CD14-positive monocyte (primary cell): ENCODE results near the gene KDR. TPM values are rescaled to one million over a fixed set of nuclear protein-coding genes. Genes with fewer than 3 reads are reported as not detected.

Experiments used
- DNase-seq, 3 donors: peaks; one replicate each; pipeline ENCODE4 v3.0.0-alpha.2; 2011 to 2022
- H2AFZ ChIP-seq: 2 replicates; pipeline ENCODE4 v1.6.0; 2012; ENCODE audit warnings: mild to moderate bottlenecking, low read depth, low read length, inconsistent platforms; ENCODE audit not compliant: insufficient read depth, poor library complexity, severe bottlenecking
- H3K27ac ChIP-seq, 2 donors: 1 replicate in 1 of 2; 2 replicates in 1 of 2; pipeline ENCODE4 v1.5.1; 2012 to 2013; ENCODE audit warnings: low read length in 2 of 2, control low read depth in 1 of 2, inconsistent platforms in 1 of 2, low read depth in 1 of 2, mild to moderate bottlenecking in 1 of 2
- H3K27me3 ChIP-seq, 2 donors: one replicate each; pipeline versions ENCODE4 v1.6.0 to v1.6.1; 2011 to 2013; ENCODE audit warnings: low read length in 2 of 2; ENCODE audit not compliant: control insufficient read depth in 2 of 2, insufficient read depth in 2 of 2
- H3K36me3 ChIP-seq, 2 donors: replicated peaks in 1 of 2; 1 replicate in 1 of 2; 2 replicates in 1 of 2; pipeline versions ENCODE4 v1.5.1 to v1.6.1; 2012 to 2013; ENCODE audit warnings: low read length in 2 of 2, control low read depth in 1 of 2, inconsistent platforms in 1 of 2, mild to moderate bottlenecking in 1 of 2; ENCODE audit not compliant: insufficient read depth in 2 of 2, control insufficient read depth in 1 of 2
- H3K4me1 ChIP-seq, 2 donors: 1 replicate in 1 of 2; 2 replicates in 1 of 2; pipeline versions ENCODE4 v1.5.1 to v1.6.1; 2012 to 2013; ENCODE audit warnings: low read length in 2 of 2, control low read depth in 1 of 2, inconsistent platforms in 1 of 2, mild to moderate bottlenecking in 1 of 2, moderate library complexity in 1 of 2; ENCODE audit not compliant: insufficient read depth in 2 of 2, control insufficient read depth in 1 of 2
- H3K4me2 ChIP-seq: replicated peaks from 2 replicates; pipeline ENCODE3; 2012; ENCODE audit warnings: low read length, moderate library complexity, mild to moderate bottlenecking; ENCODE audit not compliant: poor library complexity, severe bottlenecking; ENCODE audit errors: extremely low read depth
- H3K4me3 ChIP-seq, 3 experiments: fragments of 200-600 bp in 1 of 3; sonication (generic) in 1 of 3; replicated peaks in 1 of 3; 1 replicate in 2 of 3; 2 replicates in 1 of 3; pipeline ENCODE4 v1.5.1; 2011 to 2013; ENCODE audit warnings: low read length in 3 of 3, mild to moderate bottlenecking in 3 of 3, control low read depth in 2 of 3, low read depth in 2 of 3, inconsistent platforms in 1 of 3, moderate library complexity in 1 of 3
- H3K79me2 ChIP-seq: 2 replicates; pipeline ENCODE4 v1.6.0; 2012; ENCODE audit warnings: mild to moderate bottlenecking, control low read depth, inconsistent platforms, low read length, moderate library complexity; ENCODE audit not compliant: insufficient read depth
- H3K9ac ChIP-seq: 2 replicates; pipeline ENCODE4 v1.6.0; 2017; ENCODE audit warnings: low read length, mild to moderate bottlenecking; ENCODE audit not compliant: insufficient read depth, poor library complexity, severe bottlenecking
- H3K9me3 ChIP-seq, 2 donors: replicated peaks in 1 of 2; 1 replicate in 1 of 2; 2 replicates in 1 of 2; pipeline versions ENCODE4 v1.5.1 to v1.6.1; 2012 to 2013; ENCODE audit warnings: low read length in 2 of 2, control low read depth in 1 of 2; ENCODE audit not compliant: control insufficient read depth in 1 of 2, insufficient read depth in 1 of 2
- H4K20me1 ChIP-seq: 2 replicates; pipeline ENCODE4 v1.6.0; 2012; ENCODE audit warnings: mild to moderate bottlenecking, low read length, control low read depth, moderate library complexity; ENCODE audit not compliant: insufficient read depth
- H3K27ac Mint-ChIP-seq, 7 donors: one replicate each; pipeline ENCODE4 v1.8.0; 2020; ENCODE audit warnings: mild to moderate bottlenecking in 7 of 7, mixed read lengths in 7 of 7, moderate library complexity in 6 of 7, inconsistent platforms in 2 of 7
- H3K27me3 Mint-ChIP-seq, 3 donors: one replicate each; pipeline ENCODE4 v1.8.0; 2021 to 2022; ENCODE audit warnings: low read depth in 3 of 3, mild to moderate bottlenecking in 3 of 3, mixed read lengths in 3 of 3, moderate library complexity in 3 of 3, inconsistent platforms in 1 of 3
- H3K36me3 Mint-ChIP-seq, 2 donors: one replicate each; pipeline ENCODE4 v1.8.0; 2020; ENCODE audit warnings: mixed read lengths in 2 of 2, inconsistent platforms in 1 of 2, mild to moderate bottlenecking in 1 of 2
- H3K4me1 Mint-ChIP-seq: one replicate; pipeline ENCODE4 v1.8.0; 2020; ENCODE audit warnings: mild to moderate bottlenecking, mixed read lengths
- H3K4me3 Mint-ChIP-seq, 2 donors: one replicate each; pipeline ENCODE4 v1.8.0; 2020; ENCODE audit warnings: mild to moderate bottlenecking in 2 of 2, mixed read lengths in 2 of 2, moderate library complexity in 1 of 2
- H3K9me3 Mint-ChIP-seq, 7 donors: one replicate each; pipeline ENCODE4 v1.8.0; 2020 to 2022; ENCODE audit warnings: mixed read lengths in 7 of 7, mild to moderate bottlenecking in 6 of 7, moderate library complexity in 6 of 7, inconsistent platforms in 2 of 7
- WGBS: methylation state at CpG from one replicate; pipeline ENCODE4 v1.1.5; 2013; ENCODE audit warnings: missing lambda C conversion rate; ENCODE audit not compliant: insufficient coverage; 5-methylcytosine and 5-hydroxymethylcytosine counted together
- intact Hi-C, 2 donors: fragments of 100-400 bp; cut with micrococcal nuclease; formaldehyde crosslinking; loops; one replicate each; pipeline versions ENCODE4 v1.15.0 to v1.15.1; 2023
- polyA plus RNA-seq, 3 donors: library from polyadenylated mRNA; depleted of rRNA in 1 of 3; unstranded in 2 of 3; stranded (reverse) in 1 of 3; fragments of 300-500 nt in 2 of 3; fragments of >200 nt in 1 of 3; fragmentation: Illumina TruSeq in 2 of 3; gene quantifications; 1 replicate in 2 of 3; 2 replicates in 1 of 3; pipeline ENCODE4 v1.2.3, GENCODE V29; 2012 to 2021
- TF ChIP-seq, protein P1 (sequence below): fragments of 200-600 bp; IDR thresholded peaks from one replicate; pipeline ENCODE4 v1.8.0; 2022; ENCODE audit warnings: antibody characterized with exemption, mild to moderate bottlenecking

The KDR gene
- polyA plus RNA-seq, 3 donors = not detected

DNA sequence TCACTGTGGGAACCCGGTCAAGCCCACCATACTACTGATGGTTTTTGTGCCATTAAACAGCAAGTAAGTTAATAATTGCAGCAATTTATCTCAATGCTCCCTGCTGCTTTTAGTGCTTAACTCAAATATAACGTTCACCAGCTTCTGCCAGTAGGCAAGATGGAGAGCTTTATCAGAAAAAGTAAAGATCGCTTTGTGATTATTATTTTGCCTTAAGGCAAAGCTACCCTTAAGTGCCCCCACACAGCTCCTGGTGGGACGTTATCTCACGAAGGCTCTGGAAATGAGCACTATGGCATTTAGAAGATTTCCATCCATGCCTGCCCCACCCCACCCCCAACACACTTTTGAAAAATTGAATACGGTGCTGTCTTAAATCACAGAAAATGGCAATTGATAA, 59.4 kb downstream of the KDR start:
- Histone ChIP-seq H3K27me3 (no peaks in the 10 kb centered on the region), H3K4me3 (no peak overlapping the region), H3K79me2 (no peaks in the 10 kb centered on the region), H3K27ac (no peak overlapping the region), H3K4me1 (no peaks in the 10 kb centered on the region), H3K4me2 (no peak overlapping the region), H3K9ac (no peak overlapping the region), H4K20me1 (no peaks in the 10 kb centered on the region), H2AFZ (no peak overlapping the region), H3K36me3 (no peaks in the 10 kb centered on the region), H3K9me3 (peaks cover 0 to 4% of the 10 kb centered on the region in 2 donors)
- Mint-ChIP-seq H3K27me3 (peaks cover 0 to 3% (median 0%) of the 10 kb centered on the region in 3 donors), H3K27ac (no peak overlapping the region), H3K9me3 (peaks cover 0 to 9% (median 3%) of the 10 kb centered on the region in 7 donors), H3K4me1 (no peaks in the 10 kb centered on the region), H3K4me3 (no peak overlapping the region), H3K36me3 (no peaks in the 10 kb centered on the region)
- intact Hi-C loops = no loop called here
- no peak for DNase-seq
- TF ChIP-seq, protein P1, sequence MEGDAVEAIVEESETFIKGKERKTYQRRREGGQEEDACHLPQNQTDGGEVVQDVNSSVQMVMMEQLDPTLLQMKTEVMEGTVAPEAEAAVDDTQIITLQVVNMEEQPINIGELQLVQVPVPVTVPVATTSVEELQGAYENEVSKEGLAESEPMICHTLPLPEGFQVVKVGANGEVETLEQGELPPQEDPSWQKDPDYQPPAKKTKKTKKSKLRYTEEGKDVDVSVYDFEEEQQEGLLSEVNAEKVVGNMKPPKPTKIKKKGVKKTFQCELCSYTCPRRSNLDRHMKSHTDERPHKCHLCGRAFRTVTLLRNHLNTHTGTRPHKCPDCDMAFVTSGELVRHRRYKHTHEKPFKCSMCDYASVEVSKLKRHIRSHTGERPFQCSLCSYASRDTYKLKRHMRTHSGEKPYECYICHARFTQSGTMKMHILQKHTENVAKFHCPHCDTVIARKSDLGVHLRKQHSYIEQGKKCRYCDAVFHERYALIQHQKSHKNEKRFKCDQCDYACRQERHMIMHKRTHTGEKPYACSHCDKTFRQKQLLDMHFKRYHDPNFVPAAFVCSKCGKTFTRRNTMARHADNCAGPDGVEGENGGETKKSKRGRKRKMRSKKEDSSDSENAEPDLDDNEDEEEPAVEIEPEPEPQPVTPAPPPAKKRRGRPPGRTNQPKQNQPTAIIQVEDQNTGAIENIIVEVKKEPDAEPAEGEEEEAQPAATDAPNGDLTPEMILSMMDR = no peak
- WGBS = 100% methylated on average over 1 of the region's 6 CpGs

DNA sequence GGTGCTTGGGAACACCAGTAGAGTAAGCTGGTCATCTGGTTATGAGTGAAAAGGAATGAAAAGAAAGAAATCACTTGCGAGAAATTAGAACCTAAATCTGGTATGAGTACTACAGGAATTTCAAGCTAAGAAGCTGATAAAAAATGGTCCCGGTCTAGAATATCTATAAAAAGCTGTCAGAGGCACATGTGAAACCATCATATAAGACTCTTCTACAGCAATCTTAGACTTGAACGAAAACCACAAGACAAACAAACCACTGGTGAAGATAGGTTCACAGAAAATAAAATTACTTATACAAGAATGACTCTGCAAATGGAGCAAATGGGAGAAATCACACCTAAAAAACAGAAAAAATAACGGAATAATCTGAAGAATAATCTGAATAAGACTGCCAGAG, 69.9 kb downstream of the KDR start:
- Histone ChIP-seq H4K20me1 (no peaks in the 10 kb centered on the region), H3K4me2 (no peak overlapping the region), H3K9me3 (no peaks in the 10 kb centered on the region), H3K36me3 (no peaks in the 10 kb centered on the region), H3K27ac (no peak overlapping the region), H3K27me3 (no peaks in the 10 kb centered on the region), H3K79me2 (no peaks in the 10 kb centered on the region), H2AFZ (no peak overlapping the region), H3K4me3 (no peak overlapping the region), H3K4me1 (no peaks in the 10 kb centered on the region), H3K9ac (no peak overlapping the region)
- Mint-ChIP-seq H3K27me3 (peaks cover 0 to 5% (median 2%) of the 10 kb centered on the region in 3 donors), H3K27ac (no peak overlapping the region), H3K4me1 (no peaks in the 10 kb centered on the region), H3K36me3 (no peaks in the 10 kb centered on the region), H3K4me3 (no peak overlapping the region), H3K9me3 (peaks cover 0 to 6% (median 4%) of the 10 kb centered on the region in 7 donors)
- intact Hi-C loops = no loop called here
- no peak for DNase-seq
- TF ChIP-seq, protein P1 = no peak
- no CpG with 5 or more reads among the region's 4 CpGs for WGBS
